ENCODE measurements around the gene TKTL2.

The TKTL2 gene

GRCh38 chr4:163493643-163494359 is 20.2 kb upstream of the TKTL2 start:
- DNase-seq (ENCODE audit: low read depth) = no peak
- peak overlapping the region; percentile 82 for H3K4me3 ChIP-seq (ENCODE audit: low read depth, low read length)
- TF ChIP-seq CTCF (IDR thresholded peaks at IDR 0.05; ENCODE audit: control insufficient read depth, extremely low read depth, insufficient read depth) = no peak

DNA sequence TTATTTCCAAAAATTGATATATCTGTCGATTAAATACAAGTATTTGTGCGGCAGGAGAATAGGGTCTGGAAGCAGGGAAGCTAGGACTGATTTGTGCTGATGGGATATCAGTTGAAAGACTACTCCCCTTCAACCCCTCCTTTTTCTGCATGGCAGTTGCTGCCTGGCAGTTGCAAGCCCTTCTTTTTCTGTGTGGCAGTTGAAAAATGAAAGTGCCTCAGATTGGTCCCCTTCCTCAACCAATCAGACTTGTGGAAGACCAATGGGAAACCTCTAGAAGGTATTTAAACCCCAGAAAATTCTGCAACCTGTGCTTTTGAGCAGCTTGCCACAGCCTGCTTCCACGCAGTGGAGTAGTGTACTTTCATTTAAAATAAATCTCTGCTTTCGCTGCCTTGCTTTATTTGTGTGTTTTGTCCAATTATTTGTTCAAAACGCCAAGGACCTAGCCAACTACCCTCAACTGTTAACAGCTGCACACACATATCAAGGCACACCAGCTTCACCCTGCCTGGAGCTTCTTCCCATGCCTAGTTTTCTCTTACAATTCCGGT is 19.5 kb upstream of the TKTL2 start:
- no peak for DNase-seq (ENCODE audit: low read depth)
- H3K4me3 ChIP-seq (ENCODE audit: low read depth, low read length) = peak overlapping the region; percentile 82
- TF ChIP-seq CTCF (IDR thresholded peaks at IDR 0.05; ENCODE audit: control insufficient read depth, extremely low read depth, insufficient read depth) = no peak

GRCh38 chr4:163489929-163490328 is 16.4 kb upstream of the TKTL2 start:
- H3K4me3 ChIP-seq (ENCODE audit: low read depth, low read length) = no peak overlapping the region
- DNase-seq (ENCODE audit: low read depth) = no peak
- no peak for TF ChIP-seq CTCF (IDR thresholded peaks at IDR 0.05; ENCODE audit: control insufficient read depth, extremely low read depth, insufficient read depth)

DNA sequence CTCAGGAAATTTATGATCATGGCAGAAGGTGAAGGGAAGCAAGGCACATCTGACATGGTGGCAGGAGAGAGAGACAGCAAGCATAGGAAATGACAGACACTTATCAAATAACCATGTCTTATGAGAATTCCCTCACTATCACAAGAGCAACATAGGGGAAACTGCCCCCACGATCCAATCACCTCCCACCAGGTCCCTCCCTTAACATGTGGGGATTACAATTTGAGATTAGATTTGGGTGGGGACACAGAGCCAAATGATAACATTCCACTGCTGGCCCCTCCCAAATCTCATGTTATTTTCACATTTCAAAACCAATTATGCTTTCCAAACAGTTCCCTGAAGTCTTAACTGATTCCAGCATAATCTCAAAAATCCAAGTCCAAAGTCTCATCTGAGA is 12.8 kb upstream of the TKTL2 start:
- no peak for TF ChIP-seq CTCF (IDR thresholded peaks at IDR 0.05; ENCODE audit: control insufficient read depth, extremely low read depth, insufficient read depth)
- H3K4me3 ChIP-seq (ENCODE audit: low read depth, low read length) = no peak overlapping the region
- no peak for DNase-seq (ENCODE audit: low read depth)

DNA sequence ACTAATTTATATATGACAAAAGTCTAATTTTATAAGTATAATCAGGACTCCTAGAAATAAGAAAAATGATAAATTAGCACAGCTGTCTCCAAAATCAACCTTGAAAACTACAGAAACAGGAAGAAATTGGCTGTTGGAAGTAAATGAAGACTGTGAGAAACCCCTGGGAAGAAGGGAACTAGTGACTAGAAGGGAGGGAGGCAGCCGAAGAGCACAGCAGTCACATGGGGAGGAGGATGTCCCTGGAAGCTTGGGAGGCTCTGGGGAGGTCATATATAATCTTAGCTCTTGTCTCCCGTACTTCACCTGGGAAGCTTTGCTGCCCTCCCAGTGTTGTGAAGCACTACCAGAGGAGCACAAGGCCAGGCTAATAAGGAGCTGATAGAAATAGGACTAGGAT is 12.0 kb upstream of the TKTL2 start:
- no peak for DNase-seq (ENCODE audit: low read depth)
- TF ChIP-seq CTCF (IDR thresholded peaks at IDR 0.05; ENCODE audit: control insufficient read depth, extremely low read depth, insufficient read depth) = no peak
- H3K4me3 ChIP-seq (ENCODE audit: low read depth, low read length) = no peak overlapping the region

DNA sequence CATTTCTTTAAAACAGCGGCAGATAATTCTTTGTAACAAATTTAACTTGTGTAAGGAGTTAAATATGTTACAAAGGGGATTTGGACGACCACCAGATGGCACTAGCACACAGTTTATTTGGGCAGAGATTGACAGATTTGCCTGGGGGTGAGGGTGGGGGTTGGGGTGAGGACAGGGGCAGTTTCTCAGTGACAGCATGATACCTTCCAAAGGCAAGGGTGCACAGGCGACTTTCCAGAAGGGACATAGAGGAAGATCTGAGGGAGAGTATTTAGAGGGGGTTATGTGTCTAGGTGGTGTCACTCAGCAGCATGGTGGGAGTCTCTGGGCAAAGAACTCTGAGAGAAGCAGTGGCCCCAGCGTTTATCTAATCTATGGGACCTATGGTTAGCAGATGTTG is 11.4 kb upstream of the TKTL2 start:
- TF ChIP-seq CTCF (IDR thresholded peaks at IDR 0.05; ENCODE audit: control insufficient read depth, extremely low read depth, insufficient read depth) = peak; percentile 42; the same call in 1 of the 2 replicates
- DNase-seq (ENCODE audit: low read depth) = no peak
- no peak overlapping the region for H3K4me3 ChIP-seq (ENCODE audit: low read depth, low read length)

DNA sequence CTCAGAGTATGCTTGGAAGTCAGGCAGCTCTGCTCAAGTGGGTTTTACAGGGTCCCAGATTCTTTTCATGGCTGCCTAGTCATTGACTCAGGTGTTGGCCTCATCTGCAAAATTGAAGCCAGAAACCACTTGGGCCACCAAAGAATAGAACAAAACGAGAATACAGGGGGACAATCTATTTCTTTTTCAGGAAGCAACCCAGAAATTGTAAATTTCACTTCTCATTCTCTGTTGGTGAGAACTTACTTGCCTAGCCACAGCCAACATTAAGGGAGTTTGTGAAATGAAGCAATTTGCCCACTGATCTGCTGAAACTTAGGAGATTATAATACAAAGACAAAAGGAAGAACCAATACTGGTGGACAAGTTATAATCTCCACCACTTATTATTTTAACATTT is 8.6 kb upstream of the TKTL2 start:
- DNase-seq (ENCODE audit: low read depth) = no peak
- TF ChIP-seq CTCF (IDR thresholded peaks at IDR 0.05; ENCODE audit: control insufficient read depth, extremely low read depth, insufficient read depth) = no peak
- no peak overlapping the region for H3K4me3 ChIP-seq (ENCODE audit: low read depth, low read length)
